Prostate gland (tissue), 2 donors: Measurements from ENCODE around the gene LMX1B. TPM values are rescaled to one million over a fixed set of nuclear protein-coding genes. Genes with fewer than 3 reads are reported as not detected.
"Not testable (repeated sequence)": the region's sequence is repeated elsewhere in the genome, so short reads cannot be mapped to it uniquely, and the experiment has no call there.

Experiments
- DNase-seq: peaks from one replicate; pipeline ENCODE4 v3.0.0-alpha.2; 2019; ENCODE audit warnings: low spot score
- H3K27ac ChIP-seq, 2 donors: fragments of 200-600 bp; sonication (generic); 2 replicates each; pipeline ENCODE4 v1.5.1; 2017 to 2019
- H3K27me3 ChIP-seq: fragments of 200-600 bp; sonication (generic); replicated peaks from 2 replicates; pipeline ENCODE4 v1.5.1; 2019; ENCODE audit not compliant: insufficient read depth
- H3K36me3 ChIP-seq, 2 donors: fragments of 200-600 bp; sonication (generic); 1 replicate in 1 of 2; 2 replicates in 1 of 2; pipeline versions ENCODE4 v1.5.1 to v1.8.1; 2017 to 2019
- H3K4me1 ChIP-seq: fragments of 200-600 bp; sonication (generic); replicated peaks from 2 replicates; pipeline ENCODE4 v1.5.1; 2019
- H3K4me3 ChIP-seq, 2 donors: fragments of 200-600 bp; sonication (generic); 2 replicates each; pipeline ENCODE4 v1.5.1; 2017 to 2019
- H3K9me3 ChIP-seq: fragments of 200-600 bp; sonication (generic); 2 replicates; pipeline ENCODE4 v1.5.1; 2017
- POLR2A ChIP-seq: fragments of 450-650 bp; IDR thresholded peaks from one replicate; pipeline ENCODE4 v1.6.1; 2016; ENCODE audit warnings: antibody characterized with exemption, mild to moderate bottlenecking
- POLR2AphosphoS5 ChIP-seq: sonication (generic); formaldehyde crosslinking; IDR thresholded peaks from one replicate; pipeline ENCODE4 v1.6.1; 2017; ENCODE audit warnings: antibody characterized with exemption
- WGBS: methylation state at CpG from one replicate; pipeline ENCODE4 v1.1.5; 2018; 5-methylcytosine and 5-hydroxymethylcytosine counted together
- intact Hi-C: fragments of 100-400 bp; cut with DNase I; formaldehyde crosslinking; loops from one replicate; pipeline ENCODE4 v1.14.2; 2022
- total RNA-seq, 2 donors: library from RNA; depleted of rRNA; stranded (reverse); fragments of >200 nt; gene quantifications; one replicate each; pipeline ENCODE4 v1.1.0, GENCODE V29; 2016
- TF ChIP-seq, protein P1 (sequence below), 4 experiments: fragments of 200-600 bp in 2 of 4; fragments of 450-650 bp in 2 of 4; sonication (generic) in 2 of 4; IDR thresholded peaks; 1 replicate in 3 of 4; 2 replicates in 1 of 4; pipeline ENCODE4 v1.5.1; 2016 to 2019; ENCODE audit warnings: antibody characterized with exemption in 4 of 4, mild to moderate bottlenecking in 2 of 4, moderate library complexity in 2 of 4

The LMX1B gene
- total RNA-seq, 2 donors from 2014 or later: 0.18 to 2.1 TPM

- intact Hi-C loops: no loop called here
- H3K36me3 ChIP-seq: no peaks in the 10 kb centered on the region
- H3K4me3 ChIP-seq: no peak overlapping the region
- no peaks in the 10 kb centered on the region for H3K4me1 ChIP-seq
- H3K27ac ChIP-seq: no peak overlapping the region
- H3K9me3 ChIP-seq: no peaks in the 10 kb centered on the region
- 35% methylated on average over 14 of the region's 14 CpGs for WGBS
- TF ChIP-seq POLR2AphosphoS5: no peak
- TF ChIP-seq, protein P1, sequence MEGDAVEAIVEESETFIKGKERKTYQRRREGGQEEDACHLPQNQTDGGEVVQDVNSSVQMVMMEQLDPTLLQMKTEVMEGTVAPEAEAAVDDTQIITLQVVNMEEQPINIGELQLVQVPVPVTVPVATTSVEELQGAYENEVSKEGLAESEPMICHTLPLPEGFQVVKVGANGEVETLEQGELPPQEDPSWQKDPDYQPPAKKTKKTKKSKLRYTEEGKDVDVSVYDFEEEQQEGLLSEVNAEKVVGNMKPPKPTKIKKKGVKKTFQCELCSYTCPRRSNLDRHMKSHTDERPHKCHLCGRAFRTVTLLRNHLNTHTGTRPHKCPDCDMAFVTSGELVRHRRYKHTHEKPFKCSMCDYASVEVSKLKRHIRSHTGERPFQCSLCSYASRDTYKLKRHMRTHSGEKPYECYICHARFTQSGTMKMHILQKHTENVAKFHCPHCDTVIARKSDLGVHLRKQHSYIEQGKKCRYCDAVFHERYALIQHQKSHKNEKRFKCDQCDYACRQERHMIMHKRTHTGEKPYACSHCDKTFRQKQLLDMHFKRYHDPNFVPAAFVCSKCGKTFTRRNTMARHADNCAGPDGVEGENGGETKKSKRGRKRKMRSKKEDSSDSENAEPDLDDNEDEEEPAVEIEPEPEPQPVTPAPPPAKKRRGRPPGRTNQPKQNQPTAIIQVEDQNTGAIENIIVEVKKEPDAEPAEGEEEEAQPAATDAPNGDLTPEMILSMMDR (IDR thresholded peaks at IDR 0.05): no peak
- no peak for TF ChIP-seq POLR2A
- no peak for DNase-seq
- H3K27me3 ChIP-seq: no peaks in the 10 kb centered on the region
Measured at GRCh38 chr9:126723807-126724172, 110.1 kb downstream of the LMX1B start.

- Histone ChIP-seq H3K27ac (no peak overlapping the region), H3K36me3 (no peaks in the 10 kb centered on the region), H3K27me3 (no peaks in the 10 kb centered on the region), H3K4me3 (no peak overlapping the region), H3K4me1 (no peaks in the 10 kb centered on the region), H3K9me3 (no peaks in the 10 kb centered on the region)
- no peak for DNase-seq
- TF ChIP-seq POLR2A (no peak), POLR2AphosphoS5 (no peak)
- TF ChIP-seq, protein P1 (IDR thresholded peaks at IDR 0.05): no peak
- intact Hi-C loops: no loop called here
- 54% methylated on average over 6 of the region's 6 CpGs for WGBS
Measured at GRCh38 chr9:126724226-126724625, 110.5 kb downstream of the LMX1B start.

DNA sequence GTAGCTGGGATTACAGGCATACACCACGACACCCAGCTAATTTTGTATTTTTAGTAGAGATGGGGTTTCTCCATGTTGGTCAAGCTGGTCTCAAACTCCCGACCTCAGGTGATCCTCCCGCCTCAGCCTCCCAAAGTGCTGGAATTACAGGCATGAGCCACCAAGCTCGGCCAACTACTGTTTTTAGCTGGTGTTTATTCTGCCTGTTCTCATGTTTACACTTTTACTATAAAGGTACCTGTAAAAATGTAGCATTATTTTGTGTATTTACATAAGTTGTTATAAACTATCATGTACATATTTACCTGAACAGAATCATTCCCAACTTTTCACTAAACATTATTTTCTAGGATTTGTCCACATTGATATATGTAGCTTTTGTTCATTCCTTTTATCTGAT is 111.8 kb downstream of the LMX1B start:
- WGBS: 55% methylated on average over 4 of the region's 4 CpGs
- not testable (repeated sequence) for H3K36me3 ChIP-seq, DNase-seq

GRCh38 chr9:126728210-126728609 is 114.5 kb downstream of the LMX1B start:
- H3K36me3 ChIP-seq, H3K27ac ChIP-seq, H3K4me3 ChIP-seq, H3K4me1 ChIP-seq, H3K27me3 ChIP-seq, intact Hi-C loops, DNase-seq, H3K9me3 ChIP-seq: not testable (repeated sequence)
- WGBS: 85% methylated on average over 8 of the region's 8 CpGs

More for the DNA sequence above, 111.8 kb downstream of the LMX1B start:
- H3K27me3 ChIP-seq, H3K27ac ChIP-seq, H3K9me3 ChIP-seq, H3K4me1 ChIP-seq, intact Hi-C loops, H3K4me3 ChIP-seq: not testable (repeated sequence)
- TF ChIP-seq POLR2AphosphoS5: peak; percentile 70

GRCh38 chr9:126730592-126730991 is 116.9 kb downstream of the LMX1B start:
- H3K4me1 ChIP-seq, H3K9me3 ChIP-seq, H3K36me3 ChIP-seq, H3K4me3 ChIP-seq, H3K27me3 ChIP-seq, DNase-seq, H3K27ac ChIP-seq, intact Hi-C loops: not testable (repeated sequence)
- 87% methylated on average over 8 of the region's 8 CpGs for WGBS

GRCh38 chr9:126733005-126733404 is 119.3 kb downstream of the LMX1B start:
- Histone ChIP-seq H3K27ac (no peak overlapping the region), H3K27me3 (no peaks in the 10 kb centered on the region), H3K9me3 (no peaks in the 10 kb centered on the region), H3K4me1 (no peaks in the 10 kb centered on the region), H3K4me3 (no peak overlapping the region), H3K36me3 (no peaks in the 10 kb centered on the region)
- intact Hi-C loops: no loop called here
- 86% methylated on average over 3 of the region's 3 CpGs for WGBS
- TF ChIP-seq POLR2AphosphoS5 (no peak), POLR2A (no peak)
- TF ChIP-seq, protein P1 (IDR thresholded peaks at IDR 0.05): no peak
- no peak for DNase-seq
